Choroid plexus epithelial cell (primary cell): Measurements from ENCODE around the gene RGS14.

Experiments used
- DNase-seq: peaks from one replicate; pipeline ENCODE4 v3.0.0-alpha.2; 2010; ENCODE audit warnings: low read depth
- H3K4me3 ChIP-seq: 2 replicates; pipeline ENCODE4 v1.5.1; 2011; ENCODE audit warnings: low read depth, mild to moderate bottlenecking, control low read depth, low read length, moderate library complexity
- TF ChIP-seq, protein P1 (sequence below): conservative IDR thresholded peaks from 2 replicates; pipeline ENCODE4 v1.5.1; 2011; ENCODE audit warnings: low read depth, mild to moderate bottlenecking, control low read depth, inconsistent platforms, low read length, moderate library complexity

RGS14 gene

DNA sequence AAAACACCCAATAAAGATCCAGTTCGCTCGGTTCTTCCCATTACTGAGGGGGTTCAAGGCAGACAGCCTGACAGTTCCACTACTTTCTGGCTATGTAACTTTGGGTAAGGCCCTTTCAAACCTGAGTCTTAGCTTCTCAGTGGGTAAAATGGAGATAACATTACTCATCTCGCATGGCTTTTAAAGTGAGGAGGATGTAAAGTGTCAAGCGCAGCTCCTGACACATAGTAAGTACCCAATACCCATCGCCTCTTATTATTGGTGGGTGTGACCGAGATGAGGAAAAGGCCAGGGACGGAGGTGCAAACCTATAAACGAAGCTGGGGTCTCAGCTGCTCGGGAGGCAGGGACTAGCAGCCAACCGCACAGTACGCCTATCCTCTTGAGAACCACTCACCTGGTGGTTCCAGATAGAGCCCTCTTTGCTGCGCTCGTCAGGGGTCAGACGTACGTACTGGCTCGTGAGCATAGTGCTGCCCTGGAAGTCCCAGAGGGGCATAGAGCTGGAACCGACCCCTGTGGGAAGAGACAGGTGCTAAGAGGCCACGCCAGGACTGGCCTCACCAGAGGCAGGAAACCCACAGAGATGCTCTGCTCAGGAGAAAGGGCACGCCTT, 6.8 kb upstream of the RGS14 start:
- no peak for DNase-seq
- TF ChIP-seq, protein P1, sequence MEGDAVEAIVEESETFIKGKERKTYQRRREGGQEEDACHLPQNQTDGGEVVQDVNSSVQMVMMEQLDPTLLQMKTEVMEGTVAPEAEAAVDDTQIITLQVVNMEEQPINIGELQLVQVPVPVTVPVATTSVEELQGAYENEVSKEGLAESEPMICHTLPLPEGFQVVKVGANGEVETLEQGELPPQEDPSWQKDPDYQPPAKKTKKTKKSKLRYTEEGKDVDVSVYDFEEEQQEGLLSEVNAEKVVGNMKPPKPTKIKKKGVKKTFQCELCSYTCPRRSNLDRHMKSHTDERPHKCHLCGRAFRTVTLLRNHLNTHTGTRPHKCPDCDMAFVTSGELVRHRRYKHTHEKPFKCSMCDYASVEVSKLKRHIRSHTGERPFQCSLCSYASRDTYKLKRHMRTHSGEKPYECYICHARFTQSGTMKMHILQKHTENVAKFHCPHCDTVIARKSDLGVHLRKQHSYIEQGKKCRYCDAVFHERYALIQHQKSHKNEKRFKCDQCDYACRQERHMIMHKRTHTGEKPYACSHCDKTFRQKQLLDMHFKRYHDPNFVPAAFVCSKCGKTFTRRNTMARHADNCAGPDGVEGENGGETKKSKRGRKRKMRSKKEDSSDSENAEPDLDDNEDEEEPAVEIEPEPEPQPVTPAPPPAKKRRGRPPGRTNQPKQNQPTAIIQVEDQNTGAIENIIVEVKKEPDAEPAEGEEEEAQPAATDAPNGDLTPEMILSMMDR = no peak
- H3K4me3 ChIP-seq = peak overlapping the region; percentile 96

DNA sequence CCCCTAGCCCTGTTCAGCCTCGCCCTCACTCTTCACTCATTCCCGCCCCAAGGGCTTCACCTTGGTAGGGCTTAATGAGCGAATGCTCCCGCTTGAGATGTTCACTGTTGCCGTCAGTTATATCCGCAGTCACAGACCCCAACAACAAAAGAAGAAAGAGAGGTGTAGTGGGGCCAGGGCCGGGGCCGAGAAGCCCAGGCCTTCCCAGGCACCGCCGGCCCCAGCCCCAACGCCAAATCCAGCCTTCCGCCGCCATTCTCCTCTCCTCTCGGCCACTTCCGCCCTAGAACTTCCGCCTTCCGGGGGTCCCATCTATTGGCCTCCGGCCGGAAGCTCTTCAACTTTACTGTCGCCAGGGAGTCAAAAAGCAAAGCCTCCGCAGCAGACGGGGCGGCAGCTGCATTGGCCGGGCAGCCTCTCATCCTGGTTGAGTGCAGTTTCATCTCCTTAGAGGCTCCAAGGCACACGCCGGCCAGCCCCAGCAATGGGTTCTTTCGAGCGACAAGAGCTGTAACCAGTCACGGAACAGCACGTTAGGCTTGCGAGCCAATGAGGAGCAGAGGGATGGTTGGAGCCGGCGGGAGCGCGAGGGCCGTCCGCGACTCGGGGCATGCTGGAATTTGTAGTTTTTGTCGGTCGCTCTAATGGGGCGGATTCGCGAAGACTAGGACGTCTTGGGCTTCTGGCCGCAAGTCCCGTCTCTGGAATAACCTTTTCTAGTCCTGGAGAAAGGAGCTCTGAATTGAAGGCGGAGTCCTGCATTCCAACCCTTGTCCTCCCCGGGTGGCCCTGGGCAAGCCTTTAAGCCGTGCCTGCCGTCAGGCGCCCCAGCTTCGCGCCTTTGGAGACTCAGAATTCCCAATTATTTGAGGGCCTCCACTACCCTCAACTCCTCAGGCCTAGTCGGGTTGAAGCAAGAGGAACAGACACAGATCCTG, 6.1 kb upstream of the RGS14 start, which contains the start of gene LMAN2:
TSS of gene LMAN2 (minus strand) at position 277 of the 938 bp plus-strand sequence. CDS start at position 256, 21 bp downstream.
- TF ChIP-seq, protein P1 = no peak
- DNase-seq = peak; percentile 98
- peak within 1 kb of the TSS; percentile 96 for H3K4me3 ChIP-seq

DNA sequence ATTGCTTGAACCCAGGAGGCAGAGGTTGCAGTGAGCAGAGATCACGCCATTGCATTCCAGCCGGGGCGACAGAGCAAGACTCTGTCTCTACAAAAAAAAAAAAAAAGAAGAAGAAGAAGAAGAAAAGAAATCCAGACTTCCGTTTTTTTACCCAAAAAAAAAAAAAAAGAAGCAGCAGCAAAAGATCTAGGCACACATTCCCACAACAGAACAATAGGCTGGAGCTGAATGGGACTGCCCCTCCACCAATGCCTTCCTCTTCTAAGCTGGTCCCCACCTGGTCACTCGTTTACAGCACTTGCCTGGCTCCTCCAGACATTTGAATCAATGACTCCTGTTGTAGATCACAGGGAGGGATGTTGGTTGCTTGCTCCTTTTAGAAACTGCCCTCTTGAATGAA, 4.6 kb upstream of the RGS14 start:
- TF ChIP-seq, protein P1 = no peak
- no peak for DNase-seq
- H3K4me3 ChIP-seq = no peak overlapping the region

DNA sequence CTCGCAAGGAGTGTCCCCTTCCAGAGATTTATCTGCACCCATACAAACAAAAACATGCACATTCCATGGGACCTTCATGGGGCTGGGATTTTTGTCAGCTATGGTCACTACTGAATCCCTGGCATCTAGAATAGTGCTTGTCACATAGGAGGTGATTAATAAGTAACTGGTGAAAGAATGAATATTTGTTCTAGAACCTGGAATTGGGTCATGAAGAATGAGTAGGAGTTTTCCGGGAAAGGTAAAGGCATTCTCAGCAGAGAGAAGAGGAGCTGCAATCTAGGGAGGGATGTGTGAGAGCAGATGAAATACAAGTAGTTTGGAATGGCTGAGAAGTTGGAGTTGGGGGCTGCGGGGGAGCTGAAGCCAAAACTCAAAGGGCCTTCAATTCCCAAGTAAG, 3.5 kb upstream of the RGS14 start:
- no peak overlapping the region for H3K4me3 ChIP-seq
- TF ChIP-seq, protein P1 = no peak
- no peak for DNase-seq

DNA sequence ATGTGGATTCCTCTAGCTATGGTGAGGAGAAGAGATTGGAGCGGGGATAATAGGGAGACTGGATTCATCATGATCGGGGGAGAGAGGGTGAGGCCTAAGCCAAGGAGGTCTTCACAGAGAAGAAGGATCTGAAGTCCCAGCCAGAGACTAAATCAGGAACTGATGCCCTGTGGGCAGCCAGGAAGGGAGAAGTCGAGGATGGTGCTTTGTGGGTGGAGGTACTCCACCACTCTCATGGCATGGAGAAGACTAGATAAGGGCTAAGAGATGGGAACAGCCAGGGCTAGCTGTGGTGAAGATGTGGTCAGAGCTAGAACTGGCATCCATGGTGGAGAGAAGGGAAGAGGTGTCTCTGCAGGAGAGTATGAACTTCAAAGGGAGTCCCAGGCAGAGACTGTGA, 3.0 kb upstream of the RGS14 start:
- no peak for DNase-seq
- H3K4me3 ChIP-seq = no peak overlapping the region
- TF ChIP-seq, protein P1 = no peak

DNA sequence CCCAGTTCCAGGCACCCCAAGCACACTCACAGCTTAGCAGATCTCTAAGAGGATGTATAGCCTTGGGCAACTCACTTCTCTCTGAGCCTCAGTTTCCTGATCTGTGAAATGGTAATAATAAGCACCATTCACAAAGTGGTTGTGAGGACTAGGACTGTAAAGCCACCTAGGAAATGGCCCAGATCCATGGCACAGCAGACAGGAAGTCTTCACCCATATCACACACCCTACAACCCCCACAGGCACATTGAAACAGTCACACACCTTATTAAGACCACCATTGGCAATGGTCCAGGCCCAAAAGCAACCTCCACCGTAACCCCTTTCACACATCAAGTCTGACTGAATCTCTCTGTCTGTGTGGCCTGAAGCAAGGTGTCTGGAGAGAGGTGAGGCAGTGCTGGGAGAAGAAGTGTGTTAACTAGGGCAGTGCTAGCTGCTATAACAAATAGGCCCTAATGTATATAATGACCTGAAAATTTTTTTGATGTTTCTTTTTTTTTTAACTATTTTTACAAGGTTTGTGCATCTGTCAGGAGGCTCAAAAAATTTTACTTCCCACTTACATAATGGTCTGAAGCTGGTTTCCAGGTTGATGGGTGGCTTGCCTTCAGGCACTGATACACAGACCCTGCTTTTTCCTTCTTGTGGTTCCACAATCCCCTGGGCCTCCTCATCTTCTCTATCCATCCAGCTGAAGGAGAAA, 2.4 kb upstream of the RGS14 start:
- TF ChIP-seq, protein P1 = no peak
- no peak for DNase-seq
- H3K4me3 ChIP-seq = no peak overlapping the region
